Ovary (tissue), 3 donors: ENCODE measurements around the gene TRAPPC10.

Source experiments
- CTCF ChIP-seq, 3 donors: fragments of 450-650 bp in 2 of 3; fragments of 200-600 bp in 1 of 3; IDR thresholded peaks; one replicate each; pipeline versions ENCODE4 v1.5.1 to v1.8.0; 2016 to 2022; ENCODE audit warnings: antibody characterized with exemption in 3 of 3, mild to moderate bottlenecking in 1 of 3
- EP300 ChIP-seq: sonication (generic); formaldehyde crosslinking; IDR thresholded peaks from one replicate; pipeline ENCODE4 v1.6.1; 2017; ENCODE audit warnings: antibody characterized with exemption
- donor health status: DM: no; HTN: no; CAD: no.

GRCh38 chr21:44003307-44003966 is 8.7 kb upstream of the TRAPPC10 start:
- TF ChIP-seq EP300 (no peak), CTCF (IDR thresholded peaks at IDR 0.05) (no peak)
